Gastroesophageal sphincter (tissue), 3 donors: Measurements from ENCODE around the gene ATM.

ENCODE experiments used
- CTCF ChIP-seq, 4 experiments: fragments of 200-600 bp in 2 of 4; fragments of 450-650 bp in 2 of 4; sonication (generic) in 1 of 4; IDR thresholded peaks; one replicate each; pipeline ENCODE4 v1.5.1; 2017 to 2019; ENCODE audit warnings: antibody characterized with exemption in 4 of 4, mild to moderate bottlenecking in 2 of 4, moderate library complexity in 2 of 4
- EP300 ChIP-seq: sonication (generic); formaldehyde crosslinking; IDR thresholded peaks from one replicate; pipeline ENCODE4 v1.6.1; 2017; ENCODE audit warnings: antibody characterized with exemption, mild to moderate bottlenecking
- POLR2A ChIP-seq, 2 donors: fragments of 450-650 bp; IDR thresholded peaks; one replicate each; pipeline ENCODE4 v1.6.1; 2017; ENCODE audit warnings: antibody characterized with exemption in 2 of 2, mild to moderate bottlenecking in 2 of 2, moderate library complexity in 1 of 2
- POLR2AphosphoS5 ChIP-seq: sonication (generic); formaldehyde crosslinking; IDR thresholded peaks from one replicate; pipeline ENCODE4 v1.6.1; 2017; ENCODE audit warnings: antibody characterized with exemption

DNA sequence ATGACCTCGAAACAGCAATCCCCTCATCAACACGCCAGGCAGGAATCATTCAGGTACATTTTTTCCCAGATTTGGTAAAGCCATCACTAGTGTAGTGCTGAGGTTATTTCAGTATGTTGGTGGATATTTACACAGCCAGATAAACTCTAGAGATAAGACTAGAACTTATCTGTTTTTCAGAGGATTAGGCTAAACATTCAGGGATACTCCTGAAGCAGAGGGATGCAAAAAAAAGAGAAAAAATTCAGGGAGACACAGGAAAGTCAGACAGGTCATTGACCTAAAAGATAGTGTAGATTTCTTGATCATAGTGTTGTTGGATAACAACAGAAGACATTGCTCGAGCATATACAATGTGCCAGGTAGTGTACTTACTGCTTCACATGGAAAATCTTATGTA is 93.2 kb downstream of the ATM start:
- TF ChIP-seq CTCF (IDR thresholded peaks at IDR 0.05) (no peak), EP300 (no peak), POLR2A (IDR thresholded peaks at IDR 0.05) (no peak), POLR2AphosphoS5 (no peak)
